NB4 (cell line): ENCODE data around the gene FBXO9.

Experiments
- DNase-seq: peaks from one replicate; pipeline ENCODE4 v3.0.0; 2010; ENCODE audit warnings: low read depth
- H3K4me3 ChIP-seq: one replicate; pipeline ENCODE4 v1.5.1; 2011; ENCODE audit warnings: mild to moderate bottlenecking, low read depth, low read length, moderate library complexity
- CTCF ChIP-seq: IDR thresholded peaks from one replicate; pipeline ENCODE4 v1.5.1; 2012; ENCODE audit warnings: low read depth, low read length
- MAX ChIP-seq: IDR thresholded peaks from 2 replicates; pipeline ENCODE4 v1.6.1; 2011; ENCODE audit warnings: low read depth, low read length
- MYC ChIP-seq: IDR thresholded peaks from 2 replicates; pipeline ENCODE4 v1.6.1; 2011; ENCODE audit warnings: low read depth, low read length
- POLR2A ChIP-seq: IDR thresholded peaks from 2 replicates; pipeline ENCODE4 v1.6.1; 2011; ENCODE audit warnings: mild to moderate bottlenecking; ENCODE audit not compliant: insufficient read length; ENCODE audit errors: extremely low read depth

Gene FBXO9

GRCh38 chr6:53095716-53096115 is 30.5 kb downstream of the FBXO9 start:
- H3K4me3 ChIP-seq, result no peak overlapping the region
- TF ChIP-seq MYC, result no peak
- TF ChIP-seq MAX, result no peak
- TF ChIP-seq POLR2A, result no peak
- TF ChIP-seq CTCF, result no peak
- no peak for DNase-seq

- no peak for DNase-seq
- no peak overlapping the region for H3K4me3 ChIP-seq
- TF ChIP-seq MYC (no peak), MAX (no peak), CTCF (no peak), POLR2A (no peak)
These were observed 35.4 kb downstream of the FBXO9 start for GRCh38 chr6:53100561-53100960.

- DNase-seq, result no peak
- no peak overlapping the region for H3K4me3 ChIP-seq
- TF ChIP-seq POLR2A, result no peak
- TF ChIP-seq MAX, result no peak
- TF ChIP-seq MYC, result no peak
- TF ChIP-seq CTCF, result no peak
These were observed 35.8 kb downstream of the FBXO9 start for GRCh38 chr6:53101006-53101405.

- no peak overlapping the region for H3K4me3 ChIP-seq
- DNase-seq, result peak; percentile 34
- TF ChIP-seq POLR2A (no peak), CTCF (peak; percentile 11)
These were observed 38.9 kb downstream of the FBXO9 start for GRCh38 chr6:53103993-53104675.

GRCh38 chr6:53104916-53105315 is 39.7 kb downstream of the FBXO9 start:
- DNase-seq, result no peak
- H3K4me3 ChIP-seq, result no peak overlapping the region
- TF ChIP-seq POLR2A (no peak), MAX (no peak), CTCF (no peak), MYC (no peak)

- DNase-seq, result no peak
- TF ChIP-seq MYC, result no peak
- TF ChIP-seq CTCF, result no peak
- no peak for TF ChIP-seq POLR2A
- no peak for TF ChIP-seq MAX
- no peak overlapping the region for H3K4me3 ChIP-seq
These were observed 41.9 kb downstream of the FBXO9 start for GRCh38 chr6:53107091-53107490.
